Measurements from ENCODE around the gene LAMP2.

DNA sequence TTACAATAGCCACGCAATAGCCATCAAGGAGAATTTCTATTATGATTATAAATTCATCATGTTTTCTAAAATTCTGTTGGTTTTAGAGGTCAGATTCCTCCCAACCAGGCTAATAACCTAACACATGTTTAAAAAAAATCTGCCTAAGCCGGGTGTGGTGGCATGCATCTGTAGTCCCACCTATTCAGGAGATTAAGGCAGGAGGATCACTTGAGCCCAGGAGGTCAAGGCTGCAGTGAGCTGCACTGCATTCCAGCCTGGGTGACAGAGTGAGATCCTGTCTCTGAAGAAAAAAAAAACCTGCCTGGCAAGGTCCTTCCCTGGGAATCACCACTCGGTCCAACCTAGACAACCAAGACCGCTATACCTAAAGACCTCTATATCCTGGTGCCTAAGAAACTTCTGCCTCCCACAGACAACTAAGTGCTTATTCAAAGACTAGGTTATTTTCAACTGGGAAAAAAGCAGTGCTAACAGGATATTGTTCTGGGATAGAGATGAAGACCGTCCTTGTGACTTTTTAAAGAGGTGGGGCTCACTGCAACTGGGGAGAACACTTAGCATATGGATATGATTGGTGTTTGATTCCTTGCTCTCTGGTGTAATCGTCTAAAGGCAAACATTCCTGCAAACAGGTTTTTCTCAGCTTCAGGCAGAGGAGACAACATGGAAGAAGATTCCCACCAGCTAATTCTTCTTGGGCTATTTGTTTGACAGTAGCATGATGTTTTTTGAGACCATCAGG, 89.0 kb downstream of the LAMP2 start:
- TF ChIP-seq, protein P1, sequence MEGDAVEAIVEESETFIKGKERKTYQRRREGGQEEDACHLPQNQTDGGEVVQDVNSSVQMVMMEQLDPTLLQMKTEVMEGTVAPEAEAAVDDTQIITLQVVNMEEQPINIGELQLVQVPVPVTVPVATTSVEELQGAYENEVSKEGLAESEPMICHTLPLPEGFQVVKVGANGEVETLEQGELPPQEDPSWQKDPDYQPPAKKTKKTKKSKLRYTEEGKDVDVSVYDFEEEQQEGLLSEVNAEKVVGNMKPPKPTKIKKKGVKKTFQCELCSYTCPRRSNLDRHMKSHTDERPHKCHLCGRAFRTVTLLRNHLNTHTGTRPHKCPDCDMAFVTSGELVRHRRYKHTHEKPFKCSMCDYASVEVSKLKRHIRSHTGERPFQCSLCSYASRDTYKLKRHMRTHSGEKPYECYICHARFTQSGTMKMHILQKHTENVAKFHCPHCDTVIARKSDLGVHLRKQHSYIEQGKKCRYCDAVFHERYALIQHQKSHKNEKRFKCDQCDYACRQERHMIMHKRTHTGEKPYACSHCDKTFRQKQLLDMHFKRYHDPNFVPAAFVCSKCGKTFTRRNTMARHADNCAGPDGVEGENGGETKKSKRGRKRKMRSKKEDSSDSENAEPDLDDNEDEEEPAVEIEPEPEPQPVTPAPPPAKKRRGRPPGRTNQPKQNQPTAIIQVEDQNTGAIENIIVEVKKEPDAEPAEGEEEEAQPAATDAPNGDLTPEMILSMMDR (IDR thresholded peaks at IDR 0.05; ENCODE audit: insufficient read depth, low read depth, low read length): no peak
- no peak for TF ChIP-seq EZH2 (IDR thresholded peaks at IDR 0.05; ENCODE audit: insufficient read depth, low read length)
